RKO (cell line): ENCODE data around the gene ADARB2.
"Not testable (repeated sequence)": the region's sequence is repeated elsewhere in the genome, so short reads cannot be mapped to it uniquely, and the experiment has no call there.

Source experiments
- DNase-seq: peaks from one replicate; pipeline ENCODE4 v3.0.0-alpha.2; 2016; ENCODE audit warnings: low spot score

Gene ADARB2

DNA sequence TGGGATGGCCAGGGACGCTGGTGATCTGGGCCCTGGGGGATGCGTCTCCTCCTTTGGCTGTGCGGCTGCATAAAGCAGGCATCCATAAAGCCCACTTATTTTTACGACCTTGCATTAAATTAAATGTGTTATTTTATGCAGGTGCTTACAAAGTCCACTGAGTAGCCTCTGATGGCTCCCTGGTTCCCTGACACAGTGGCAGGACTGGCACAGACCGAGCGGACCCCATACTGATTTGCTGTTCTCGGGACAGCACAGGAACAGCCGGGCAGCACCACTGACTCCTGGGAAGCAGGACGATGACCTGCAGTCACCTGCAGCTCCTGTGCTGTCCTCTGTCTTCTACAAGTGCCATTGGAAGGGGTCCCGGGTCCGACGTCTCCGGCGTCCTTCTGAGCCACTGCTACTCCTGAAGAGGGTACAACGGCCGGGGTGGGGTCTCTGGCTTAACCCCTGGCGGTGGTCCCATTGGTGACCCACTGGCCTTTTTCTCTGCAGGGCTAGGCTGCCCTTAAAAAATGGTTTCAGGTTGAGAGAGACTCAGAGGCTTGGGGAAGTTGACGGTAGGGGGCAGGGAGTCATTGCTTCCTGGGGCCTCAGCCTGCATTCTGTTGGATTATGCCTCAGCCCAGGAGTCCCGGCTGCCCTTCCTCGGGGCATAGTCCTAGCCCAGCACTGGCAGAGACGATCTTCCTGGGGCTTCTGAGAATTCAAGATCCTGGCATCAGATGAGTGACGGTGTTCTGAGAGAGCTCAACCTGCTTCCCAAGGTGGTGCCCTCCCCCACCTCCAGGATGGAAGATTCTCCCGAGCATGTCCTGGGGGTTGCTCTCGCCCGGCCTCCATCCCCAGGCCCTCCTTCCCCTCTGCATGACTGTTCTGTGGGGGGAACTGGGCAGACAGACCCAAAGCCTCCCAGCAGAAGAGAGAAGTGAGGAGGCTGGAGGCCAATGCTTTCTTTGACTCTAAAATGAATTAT, 330.1 kb downstream of the ADARB2 start:
- no peak for DNase-seq

DNA sequence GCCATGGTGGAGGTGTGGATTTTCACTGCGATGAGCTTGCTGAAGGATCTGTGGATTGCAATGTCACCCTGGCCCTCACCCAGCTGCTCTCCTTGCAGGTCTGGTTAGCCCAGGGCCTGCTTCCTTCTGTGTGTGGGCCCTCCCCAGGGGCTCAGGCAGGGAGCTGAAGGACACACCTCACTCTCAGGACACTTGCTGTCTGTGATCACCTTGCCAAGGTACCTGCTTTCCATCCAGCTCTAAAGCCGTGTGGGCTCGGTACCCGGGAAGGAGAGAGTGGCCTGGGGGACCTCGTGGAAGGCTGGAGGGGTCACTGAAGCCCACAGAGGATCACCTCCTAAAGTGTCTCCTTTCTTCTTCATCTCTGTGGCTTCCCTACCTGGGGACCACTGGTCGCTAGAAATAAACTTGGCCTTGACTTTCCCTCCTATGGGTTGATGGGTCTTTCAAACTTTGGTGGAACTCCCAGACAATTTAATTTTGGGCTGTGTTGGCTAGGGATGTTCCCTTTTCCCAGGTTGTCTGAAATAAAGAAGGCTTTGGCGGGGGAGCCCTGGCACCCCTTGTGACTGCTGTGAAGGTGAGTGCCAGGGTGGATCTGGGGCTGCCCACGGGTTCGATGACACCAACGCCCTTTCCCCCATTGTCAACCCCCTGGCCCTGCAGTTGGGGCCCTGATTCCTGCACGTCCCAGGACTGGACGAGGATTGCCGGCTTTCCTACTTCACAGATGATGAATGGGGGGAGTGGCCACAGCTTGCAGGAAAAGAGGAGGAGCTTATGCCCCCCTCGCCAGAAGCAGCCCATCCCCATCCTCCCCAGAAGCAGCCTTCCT, 331.0 kb downstream of the ADARB2 start:
- DNase-seq = no peak

DNA sequence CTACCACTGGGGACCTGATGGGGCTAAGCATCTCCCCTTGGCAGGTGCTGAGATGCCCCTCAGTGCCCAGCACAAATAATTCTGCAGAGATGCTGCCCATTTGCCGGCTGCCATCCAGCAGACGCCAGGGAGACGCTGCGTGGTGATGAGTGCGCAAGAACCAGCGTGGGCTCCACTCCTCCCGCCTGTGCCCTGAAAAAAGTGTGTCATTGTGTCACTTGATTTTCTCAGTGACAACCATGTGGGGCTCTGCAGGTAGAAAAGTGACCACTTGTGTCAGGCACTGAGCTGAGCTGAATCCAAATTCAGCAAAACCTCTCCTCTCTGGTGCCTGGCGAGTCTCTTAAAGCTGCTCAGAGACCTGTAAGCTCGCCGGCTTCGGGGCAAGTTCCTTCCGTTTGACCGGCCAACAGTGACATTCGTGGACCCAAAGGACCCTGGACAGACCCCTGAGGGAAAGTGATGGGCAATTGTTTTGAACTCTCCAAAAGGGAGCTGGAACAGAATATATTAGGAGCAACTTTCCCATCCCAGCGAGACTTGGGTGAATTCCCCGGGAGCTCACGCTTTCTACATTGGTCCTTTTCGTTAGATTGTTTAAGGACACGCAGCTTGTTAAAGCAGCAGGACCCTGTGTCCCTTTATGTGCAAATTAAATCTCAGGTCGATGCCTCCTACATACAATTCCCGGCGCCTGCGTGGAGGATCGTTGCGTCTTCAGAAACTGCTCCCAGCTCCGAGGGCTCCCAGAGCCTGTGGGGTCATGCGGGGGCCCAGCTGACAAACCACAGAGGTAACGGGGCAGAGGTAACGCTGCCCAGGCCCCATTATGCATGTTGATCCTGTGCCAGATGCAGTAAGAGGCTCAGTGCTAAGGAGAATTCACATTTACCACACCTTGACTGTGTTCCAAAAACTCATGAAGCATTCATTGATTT, 332.7 kb downstream of the ADARB2 start:
- no peak for DNase-seq

DNA sequence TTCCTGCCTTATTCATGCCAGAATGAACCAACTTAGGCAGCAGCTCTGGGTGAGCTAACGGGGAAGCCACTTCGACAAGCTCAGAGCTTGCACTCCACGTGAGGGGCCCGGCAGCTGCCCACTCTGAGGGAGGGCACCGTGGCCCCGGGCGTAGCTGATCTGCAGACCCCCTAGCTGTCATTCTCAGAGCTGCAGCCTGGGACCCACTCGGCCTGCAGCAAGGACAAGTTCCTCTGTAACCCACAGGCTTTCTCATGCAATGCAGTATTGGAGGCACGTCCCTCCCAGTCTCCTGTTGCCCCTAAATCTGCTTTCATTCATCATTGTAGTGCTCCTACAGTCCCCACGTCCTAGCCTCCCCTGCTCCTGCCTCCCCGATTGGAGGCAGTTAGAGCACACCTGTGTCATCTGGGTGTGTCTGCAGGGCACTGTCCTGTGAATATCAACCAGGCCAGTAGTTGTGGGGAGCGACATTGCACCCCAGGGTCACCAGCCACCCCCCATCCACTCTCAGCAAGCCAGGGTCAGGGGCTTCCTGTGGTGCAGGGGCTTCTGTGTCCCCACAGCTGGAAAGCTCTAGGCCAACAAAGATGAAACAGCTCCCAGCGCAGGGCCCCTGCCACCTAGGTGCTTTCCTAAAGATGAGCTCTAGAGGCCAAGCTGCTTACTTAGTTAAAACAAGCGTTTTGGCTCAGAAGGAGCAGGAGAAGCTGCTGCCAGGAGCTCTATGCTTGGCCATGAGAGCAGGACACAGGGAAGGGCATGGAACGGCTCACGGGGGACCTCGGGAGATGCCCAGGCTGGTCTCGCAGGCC, 333.6 kb downstream of the ADARB2 start:
- no peak for DNase-seq

DNA sequence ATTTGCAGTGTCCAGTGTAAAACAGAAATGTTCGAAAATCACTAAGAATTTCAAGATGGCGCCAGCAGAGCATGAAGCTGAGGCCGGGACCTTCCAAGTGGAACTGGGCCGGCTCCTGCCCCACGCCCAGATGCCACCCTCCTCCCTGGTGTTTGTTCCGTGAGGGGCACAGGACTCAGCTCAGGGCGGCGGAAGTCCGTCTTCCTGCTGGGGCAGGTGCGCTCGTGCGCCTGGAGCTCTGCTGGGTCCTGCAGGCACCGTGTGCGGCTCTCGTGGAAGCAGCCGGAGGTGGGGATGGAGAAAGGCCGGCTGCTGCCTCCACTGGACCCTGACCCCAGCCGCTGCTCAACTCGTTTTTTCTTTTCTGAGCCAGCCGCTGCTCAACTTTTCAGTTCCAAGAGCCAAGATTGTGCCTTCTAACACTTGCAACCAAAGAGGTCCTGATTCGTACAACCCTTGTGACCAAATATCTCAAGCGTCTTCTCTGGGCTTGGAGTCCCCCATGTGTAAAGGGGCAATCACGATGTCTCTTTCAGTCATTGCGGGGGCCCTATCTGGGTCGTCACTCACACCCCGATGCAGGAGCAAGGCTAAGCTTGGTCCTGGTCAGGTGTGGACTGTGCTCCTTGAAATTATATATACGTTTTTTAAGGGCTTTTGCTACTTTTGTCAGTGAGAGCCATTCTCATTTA, 334.4 kb downstream of the ADARB2 start:
- DNase-seq = no peak

DNA sequence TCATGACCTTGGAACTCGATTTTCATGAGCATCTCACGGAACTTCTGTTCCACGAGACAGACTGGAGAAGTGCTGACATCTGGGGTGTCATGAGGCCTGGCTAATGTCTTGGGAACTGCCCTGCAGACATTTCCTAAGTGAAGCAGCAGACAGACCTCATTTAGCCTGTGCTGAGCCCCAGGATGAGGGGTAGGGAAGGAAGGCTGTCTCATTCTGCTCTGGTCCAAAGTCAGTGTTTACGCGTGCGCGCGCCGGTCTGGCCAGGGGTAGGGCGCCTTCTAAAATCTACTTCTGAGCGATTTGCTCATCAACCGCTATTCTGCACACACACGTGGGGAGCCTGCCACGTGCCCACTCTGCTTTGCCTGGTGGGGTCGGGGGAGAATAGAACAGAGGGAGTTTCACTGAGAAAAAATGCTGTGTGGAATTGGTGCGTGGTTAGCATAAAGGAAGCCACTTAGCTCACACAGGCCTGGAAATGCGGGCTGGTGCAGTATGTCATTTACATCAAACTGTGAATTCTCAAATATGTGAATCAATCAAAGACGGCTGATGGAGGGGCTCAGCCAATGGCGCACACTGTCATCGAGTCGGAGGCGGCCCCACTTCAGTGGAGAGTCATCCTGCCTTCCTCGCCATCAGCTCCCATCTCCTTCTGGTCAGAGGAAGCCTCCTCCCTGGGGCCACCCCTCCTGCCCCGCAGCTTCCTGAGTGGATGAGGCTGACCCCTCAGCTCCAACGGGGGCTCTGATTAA, 335.1 kb downstream of the ADARB2 start:
- no peak for DNase-seq

DNA sequence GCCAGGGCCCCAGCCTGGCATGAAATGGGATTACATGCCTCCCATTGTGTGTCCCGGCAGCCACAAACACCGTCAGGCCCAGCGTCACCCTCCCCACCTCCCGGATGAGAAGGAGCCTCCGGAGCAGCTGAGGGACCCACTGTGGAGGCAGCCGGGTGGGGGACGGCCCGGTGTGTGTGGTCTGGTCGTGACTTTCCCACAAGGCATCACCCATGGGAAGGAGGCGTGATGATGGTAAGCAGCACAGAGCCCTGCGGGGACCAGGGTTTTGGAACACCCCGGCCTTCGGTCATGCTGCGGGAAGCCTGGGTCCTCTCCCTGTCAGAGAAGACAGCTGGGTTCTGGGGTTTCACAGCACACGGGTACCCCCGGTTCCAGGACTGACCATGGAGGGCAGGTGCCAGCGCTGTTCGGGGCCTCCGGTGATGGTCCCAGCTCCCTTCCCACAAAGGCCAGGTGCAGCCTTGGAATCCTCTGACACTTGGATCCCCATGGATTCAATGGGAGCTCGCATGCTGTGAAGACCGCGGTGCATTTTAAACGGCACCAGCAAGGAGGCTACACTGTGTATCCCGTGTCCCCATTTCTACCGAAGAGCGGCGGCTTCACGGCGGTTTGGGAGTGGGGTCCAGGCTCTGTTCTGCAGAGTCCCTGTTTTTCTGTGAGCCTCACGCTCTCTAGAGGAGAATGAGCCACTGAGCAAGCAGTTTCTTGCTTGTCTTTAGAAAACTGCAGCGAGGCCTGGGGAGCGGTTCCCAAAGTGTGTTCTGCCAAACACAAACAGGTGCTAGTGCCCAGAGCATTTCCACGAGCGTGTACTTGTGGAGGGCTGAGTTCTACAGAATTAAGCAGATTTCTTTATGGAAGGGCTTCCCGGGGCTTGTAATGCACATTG, 336.0 kb downstream of the ADARB2 start:
- no peak for DNase-seq

DNA sequence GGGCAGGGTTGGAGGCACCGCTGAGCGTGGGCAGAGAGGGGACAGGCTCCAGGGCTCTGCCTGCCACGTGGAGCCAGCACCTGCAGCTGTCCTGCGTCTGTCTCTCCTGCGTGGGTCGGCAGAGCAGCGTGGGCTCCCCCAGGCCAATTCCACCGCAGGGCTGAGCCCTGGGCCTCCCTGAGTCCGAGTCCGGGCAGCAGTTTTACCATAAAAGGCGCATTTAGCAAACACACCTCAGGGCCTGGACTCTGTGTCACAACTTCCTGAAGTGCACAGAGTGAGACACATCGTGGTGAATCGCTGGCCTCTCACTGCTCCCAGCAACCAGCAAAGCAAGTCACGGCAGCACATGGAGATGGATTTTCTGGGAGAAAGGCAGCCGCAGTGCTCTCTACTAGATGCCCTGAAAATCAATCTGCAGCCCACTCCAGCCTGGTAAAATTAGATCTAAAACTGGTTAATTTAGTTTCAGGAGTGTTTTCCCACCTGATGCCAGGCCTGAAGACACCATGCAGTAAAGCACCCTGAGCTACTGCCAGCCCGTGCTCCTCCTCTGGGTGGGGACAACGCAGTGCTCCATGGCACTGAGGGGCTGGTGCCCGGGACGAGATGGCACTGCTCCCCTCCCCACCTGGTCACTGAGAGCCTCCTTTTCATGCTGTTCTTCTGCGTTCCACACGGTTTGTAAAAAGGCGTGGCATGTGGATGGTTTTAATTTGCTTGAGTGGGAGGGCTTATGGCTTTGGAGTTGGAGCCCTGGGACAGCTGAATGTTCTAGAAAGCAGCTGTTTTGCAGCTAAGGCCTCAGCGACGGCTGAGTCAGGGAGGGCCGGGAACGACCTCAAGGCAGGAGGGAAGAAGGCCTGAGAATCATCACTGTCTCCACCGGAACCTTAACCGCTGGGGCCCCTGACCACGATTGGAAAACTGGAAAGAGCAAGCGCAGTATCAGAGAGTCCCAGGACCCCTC, 336.9 kb downstream of the ADARB2 start:
- DNase-seq = peak; percentile 47

DNA sequence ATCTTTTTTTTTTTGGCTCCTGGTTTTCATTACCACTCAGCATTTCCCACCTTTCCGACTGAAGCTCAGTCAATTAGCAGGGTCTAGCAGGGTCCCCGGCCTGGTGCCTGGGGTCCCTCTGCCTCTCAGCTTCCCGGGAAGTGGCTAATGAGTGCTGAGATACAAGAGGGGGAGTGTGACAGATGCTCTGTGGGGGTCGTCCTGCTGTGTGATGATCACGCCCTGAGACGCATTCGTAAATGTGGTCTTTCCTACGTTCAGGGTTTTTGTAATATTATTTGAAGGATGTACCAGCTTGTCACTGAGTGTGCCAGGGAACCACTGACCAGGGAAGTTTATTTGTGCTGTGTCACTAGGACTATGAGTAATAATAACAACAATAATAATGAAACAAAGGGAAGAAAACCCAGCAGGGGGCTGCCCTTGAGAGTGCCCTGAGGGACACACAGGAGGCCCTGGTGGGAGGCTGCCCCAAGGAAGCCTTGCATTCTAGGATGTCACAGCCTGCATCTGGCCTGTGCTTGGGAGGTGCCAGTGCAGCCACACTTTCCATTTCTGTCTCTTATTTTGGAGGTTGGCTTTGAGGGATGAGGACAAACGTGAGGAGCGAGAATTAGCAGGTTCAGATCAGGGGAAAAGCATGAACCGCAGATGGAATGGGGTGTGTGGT, 337.8 kb downstream of the ADARB2 start:
- no peak for DNase-seq

DNA sequence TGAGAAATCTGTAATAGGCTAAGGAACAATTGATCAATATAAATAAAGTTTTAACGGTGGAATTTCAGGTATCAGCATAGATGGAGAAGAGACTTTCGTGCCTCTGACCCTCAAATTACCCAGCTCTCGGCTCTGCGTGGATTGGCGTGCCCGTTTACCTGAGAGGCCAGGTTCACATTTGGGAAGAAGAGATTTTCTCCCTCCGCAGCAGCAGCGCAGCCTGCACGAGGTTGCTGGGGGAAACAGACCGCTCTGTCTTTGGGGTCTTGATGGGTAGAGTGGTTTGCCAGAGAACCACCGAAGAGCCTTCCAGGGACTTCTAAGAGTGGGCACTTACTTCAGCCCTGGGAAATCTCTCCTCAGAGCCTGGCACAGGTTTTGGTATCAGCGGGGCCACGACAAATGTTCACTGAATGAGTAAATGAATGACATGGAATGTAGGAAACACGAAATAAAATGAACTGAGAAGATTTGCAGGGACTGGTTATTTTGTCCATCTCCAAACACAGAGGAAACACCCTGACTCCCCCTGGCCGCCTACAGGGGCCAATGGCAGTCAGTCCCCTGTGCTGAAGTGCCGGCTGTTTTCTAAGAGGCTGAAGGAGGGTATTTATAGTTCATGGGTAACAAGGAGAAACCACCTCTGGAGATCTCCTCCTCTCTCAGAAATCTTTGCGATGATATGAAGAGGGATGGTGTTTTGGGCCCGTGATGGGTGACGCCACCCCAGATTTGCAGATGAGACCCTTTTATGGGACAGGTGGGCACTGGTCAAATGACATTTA, 338.5 kb downstream of the ADARB2 start:
- DNase-seq = no peak

DNA sequence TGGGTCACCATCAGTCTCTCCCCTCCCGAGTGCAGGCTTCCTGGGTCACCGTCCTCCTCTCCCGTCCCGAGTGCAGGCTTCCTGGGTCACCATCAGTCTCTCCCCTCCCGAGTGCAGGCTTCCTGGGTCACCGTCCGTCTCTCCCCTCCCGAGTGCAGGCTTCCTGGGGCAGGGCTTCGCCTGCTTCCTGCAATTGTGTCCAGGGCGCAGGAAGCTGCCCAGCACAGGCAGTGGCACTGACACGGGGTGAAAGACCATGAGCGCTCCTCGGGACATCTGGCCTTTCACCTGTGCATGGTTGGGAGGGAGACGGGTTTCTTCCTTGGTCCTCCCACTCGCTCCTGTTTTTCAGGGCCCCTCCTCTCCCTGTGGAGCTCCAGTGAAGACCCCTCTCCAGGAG, 339.2 kb downstream of the ADARB2 start:
- DNase-seq = not testable (repeated sequence)

DNA sequence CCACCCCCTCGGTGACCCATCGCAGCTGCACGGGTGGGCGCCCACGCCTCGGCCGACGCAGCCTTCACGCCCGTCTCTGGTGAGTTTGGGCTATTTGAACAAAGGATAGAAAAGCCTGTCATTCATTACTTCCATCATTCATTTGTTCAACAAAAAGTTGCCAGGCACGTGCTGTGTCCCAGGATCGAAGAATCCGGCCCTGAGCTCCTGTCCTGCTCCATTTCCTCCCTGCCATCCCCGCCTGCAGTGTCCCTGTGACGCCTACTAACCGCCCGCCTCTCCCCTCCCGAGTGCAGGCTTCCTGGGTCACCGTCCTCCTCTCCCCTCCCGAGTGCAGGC, 341.1 kb downstream of the ADARB2 start:
- no peak for DNase-seq

DNA sequence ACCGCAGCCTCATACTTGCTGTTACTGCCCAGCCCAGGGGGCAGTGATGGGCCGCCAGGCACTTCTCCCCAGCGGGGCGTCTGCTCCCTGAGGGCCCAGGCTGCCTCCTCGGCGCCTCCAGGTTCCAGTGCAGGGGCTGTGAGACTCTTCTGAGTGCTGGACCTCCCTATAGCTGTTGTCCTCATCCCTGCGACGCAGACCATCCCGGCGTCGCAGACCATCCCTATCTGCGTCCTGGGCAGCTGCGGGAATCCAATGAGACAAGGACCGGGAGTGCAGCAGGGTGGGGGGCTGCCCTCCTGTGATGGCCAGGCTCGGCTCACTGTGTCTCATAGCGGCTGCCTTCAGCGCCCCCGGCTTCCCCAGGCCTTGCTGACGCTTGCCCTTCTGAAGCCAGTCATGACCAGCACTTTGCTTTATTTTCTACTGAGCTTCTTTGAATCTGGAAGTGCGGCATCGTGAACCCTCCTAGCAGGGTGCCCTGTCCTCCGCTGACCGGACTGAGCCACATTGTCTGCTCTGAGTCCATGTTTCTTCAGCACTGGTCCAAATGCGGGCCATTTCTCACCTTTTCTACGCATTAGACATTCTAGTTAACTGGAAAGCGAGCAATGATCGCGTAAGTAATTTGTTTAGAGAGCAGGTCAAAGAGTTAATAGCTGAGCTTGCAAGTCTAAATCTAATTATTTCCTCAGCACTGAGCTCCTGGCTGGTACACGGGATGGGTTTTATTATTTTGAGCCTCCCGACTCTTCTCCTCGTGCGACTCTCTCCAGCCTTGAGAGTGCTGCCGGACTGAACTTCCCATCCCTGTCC, 341.6 kb downstream of the ADARB2 start:
- DNase-seq = no peak

DNA sequence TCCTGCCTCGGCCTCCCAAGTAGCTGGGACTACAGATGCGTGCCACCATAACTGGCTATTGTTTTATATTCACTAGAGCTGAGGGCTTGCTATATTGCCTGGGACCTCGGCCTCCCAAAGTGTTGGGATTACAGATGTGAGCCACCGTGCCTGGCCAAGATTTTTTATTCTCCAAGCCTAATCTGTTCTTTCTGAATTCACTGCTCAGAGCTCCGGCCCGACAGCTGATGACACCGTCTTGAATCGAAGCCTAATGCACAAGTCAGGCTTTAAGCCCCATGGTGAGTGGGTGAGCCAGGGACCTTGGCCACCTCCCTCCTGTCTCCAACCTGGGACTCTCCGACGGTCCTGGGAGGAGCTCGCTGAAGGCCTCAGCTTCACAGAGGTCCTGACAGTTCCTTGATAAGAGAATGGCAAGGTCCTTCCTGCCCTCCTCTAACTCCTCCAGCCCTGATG, 342.3 kb downstream of the ADARB2 start:
- DNase-seq = no peak
